Astrocyte (in vitro differentiated cells and primary cell): ENCODE results near the gene CCDC78. TPM values are rescaled to one million over a fixed set of nuclear protein-coding genes. Genes with fewer than 3 reads are reported as not detected.
A peak's percentile ranks its signal among the peaks of the same experiment; 100 is the strongest.

ENCODE experiments used
- DNase-seq: peaks from one replicate; pipeline ENCODE4 v3.0.0-alpha.2; 2010; ENCODE audit warnings: low read depth
- FAIRE-seq: peaks from 2 replicates; lab custom pipeline; 2011; peaks lifted over from hg19 to GRCh38; lab: Jason Lieb, UNC
- H2AFZ ChIP-seq: 2 replicates; pipeline ENCODE4 v1.6.0; 2012; ENCODE audit warnings: low read depth, low read length, inconsistent platforms
- H3K27ac ChIP-seq: 2 replicates; pipeline ENCODE4 v1.5.1; 2011; ENCODE audit warnings: low read depth, low read length, inconsistent platforms
- H3K27me3 ChIP-seq: 2 replicates; pipeline ENCODE4 v1.6.0; 2011; ENCODE audit warnings: low read length, inconsistent platforms; ENCODE audit not compliant: insufficient read depth
- H3K36me3 ChIP-seq: 2 replicates; pipeline ENCODE4 v1.5.1; 2011; ENCODE audit warnings: low read length, inconsistent platforms; ENCODE audit not compliant: insufficient read depth
- H3K4me1 ChIP-seq: 2 replicates; pipeline ENCODE4 v1.5.1; 2011; ENCODE audit warnings: low read length, inconsistent platforms; ENCODE audit not compliant: insufficient read depth
- H3K4me2 ChIP-seq: 2 replicates; pipeline ENCODE4 v1.6.0; 2012; ENCODE audit warnings: low read length, inconsistent platforms
- H3K4me3 ChIP-seq: 2 replicates; pipeline ENCODE4 v1.5.1; 2011; ENCODE audit warnings: low read depth, mild to moderate bottlenecking, low read length, inconsistent platforms; ENCODE audit not compliant: insufficient read depth
- H3K79me2 ChIP-seq: 2 replicates; pipeline ENCODE4 v1.6.0; 2012; ENCODE audit warnings: mild to moderate bottlenecking, low read length, inconsistent platforms; ENCODE audit not compliant: insufficient read depth
- H3K9ac ChIP-seq: 2 replicates; pipeline ENCODE4 v1.6.0; 2012; ENCODE audit warnings: mild to moderate bottlenecking, low read length, inconsistent platforms
- H3K9me3 ChIP-seq: 2 replicates; pipeline ENCODE4 v1.5.1; 2012; ENCODE audit warnings: low read depth, mild to moderate bottlenecking, low read length, inconsistent platforms; ENCODE audit not compliant: insufficient read depth
- H4K20me1 ChIP-seq: 2 replicates; pipeline ENCODE4 v1.6.0; 2012; ENCODE audit warnings: low read length, inconsistent platforms; ENCODE audit not compliant: insufficient read depth
- H3K27ac Mint-ChIP-seq: one replicate; pipeline ENCODE4 v1.8.0; 2021; ENCODE audit warnings: mild to moderate bottlenecking, mixed read lengths; ENCODE audit not compliant: unreplicated experiment
- H3K27me3 Mint-ChIP-seq: one replicate; pipeline ENCODE4 v1.8.0; 2021; ENCODE audit warnings: low read depth, mixed read lengths; ENCODE audit not compliant: unreplicated experiment
- H3K36me3 Mint-ChIP-seq: one replicate; pipeline ENCODE4 v1.8.0; 2021; ENCODE audit warnings: low read depth, mixed read lengths; ENCODE audit not compliant: unreplicated experiment
- H3K4me1 Mint-ChIP-seq: one replicate; pipeline ENCODE4 v1.8.0; 2021; ENCODE audit warnings: low read depth, mixed read lengths; ENCODE audit not compliant: unreplicated experiment
- H3K4me3 Mint-ChIP-seq: one replicate; pipeline ENCODE4 v1.8.0; 2021; ENCODE audit warnings: mild to moderate bottlenecking, moderate library complexity, mixed read lengths; ENCODE audit not compliant: unreplicated experiment
- H3K9me3 Mint-ChIP-seq: one replicate; pipeline ENCODE4 v1.8.0; 2021; ENCODE audit warnings: mild to moderate bottlenecking, mixed read lengths; ENCODE audit not compliant: unreplicated experiment
- CTCF ChIP-seq: IDR thresholded peaks from 2 replicates; pipeline ENCODE4 v1.5.1; 2011; ENCODE audit warnings: low read depth, mild to moderate bottlenecking, inconsistent platforms, low read length, moderate library complexity; ENCODE audit not compliant: insufficient read depth
- EZH2 ChIP-seq: IDR thresholded peaks from 2 replicates; pipeline ENCODE4 v1.6.1; 2012; ENCODE audit warnings: mild to moderate bottlenecking, low read length, inconsistent platforms; ENCODE audit not compliant: insufficient read depth
- total RNA-seq: library from RNA; stranded (reverse); gene quantifications from 2 replicates; pipeline ENCODE4 v1.2.1, GENCODE V29; 2021

CCDC78 gene
- total RNA-seq, 1 donor from 2014 or later: 4.7 TPM

GRCh38 chr16:749010-749409 lies 22.8 kb upstream of the CCDC78 start:
- no peaks in the 10 kb centered on the region for H3K9me3 ChIP-seq
- Mint-ChIP-seq H3K9me3 (no peaks in the 10 kb centered on the region), H3K27ac (peak overlapping the region; percentile 58), H3K4me3 (no peak overlapping the region), H3K4me1 (peaks cover 5% of the 10 kb centered on the region), H3K36me3 (no peaks in the 10 kb centered on the region), H3K27me3 (peaks cover 12% of the 10 kb centered on the region)
- H3K4me1 ChIP-seq: peaks cover 8% of the 10 kb centered on the region
- H3K27ac ChIP-seq: no peak overlapping the region
- H3K36me3 ChIP-seq: no peaks in the 10 kb centered on the region
- H3K9ac ChIP-seq: no peak overlapping the region
- FAIRE-seq (no peak), DNase-seq (peak; percentile 73)
- H4K20me1 ChIP-seq: no peaks in the 10 kb centered on the region
- H3K4me2 ChIP-seq: no peak overlapping the region
- no peak for TF ChIP-seq EZH2
- H3K4me3 ChIP-seq: no peak overlapping the region
- H3K27me3 ChIP-seq: peaks cover 2% of the 10 kb centered on the region
- no peaks in the 10 kb centered on the region for H3K79me2 ChIP-seq
- H2AFZ ChIP-seq: no peak overlapping the region

- no peak overlapping the region for H3K4me3 ChIP-seq
- no peak for FAIRE-seq
These were observed 21.9 kb upstream of the CCDC78 start for GRCh38 chr16:747978-748746.

GRCh38 chr16:746637-747036 lies 20.4 kb upstream of the CCDC78 start:
- peaks cover 7% of the 10 kb centered on the region for H3K27me3 Mint-ChIP-seq
- Histone ChIP-seq H3K9ac (no peak overlapping the region), H2AFZ (no peak overlapping the region), H3K27ac (no peak overlapping the region), H4K20me1 (no peaks in the 10 kb centered on the region), H3K36me3 (no peaks in the 10 kb centered on the region), H3K27me3 (no peaks in the 10 kb centered on the region), H3K4me3 (no peak overlapping the region), H3K4me2 (no peak overlapping the region), H3K9me3 (no peaks in the 10 kb centered on the region), H3K79me2 (no peaks in the 10 kb centered on the region), H3K4me1 (peaks cover 3% of the 10 kb centered on the region)
- DNase-seq (no peak), FAIRE-seq (no peak)
- H3K4me1 Mint-ChIP-seq: peaks cover 3% of the 10 kb centered on the region
- no peak overlapping the region for H3K27ac Mint-ChIP-seq
- H3K36me3 Mint-ChIP-seq: no peaks in the 10 kb centered on the region
- no peaks in the 10 kb centered on the region for H3K9me3 Mint-ChIP-seq
- TF ChIP-seq EZH2 (no peak), CTCF (no peak)
- H3K4me3 Mint-ChIP-seq: no peak overlapping the region

More at GRCh38 chr16:747978-748746, 21.9 kb upstream of the CCDC78 start:
- Histone ChIP-seq H3K36me3 (no peaks in the 10 kb centered on the region), H3K79me2 (no peaks in the 10 kb centered on the region), H4K20me1 (no peaks in the 10 kb centered on the region), H3K9me3 (no peaks in the 10 kb centered on the region), H3K9ac (no peak overlapping the region), H3K27ac (no peak overlapping the region), H3K4me2 (no peak overlapping the region), H2AFZ (no peak overlapping the region), H3K4me1 (peaks cover 8% of the 10 kb centered on the region), H3K27me3 (peaks cover 2% of the 10 kb centered on the region)
- Mint-ChIP-seq H3K4me1 (peaks cover 5% of the 10 kb centered on the region), H3K27ac (no peak overlapping the region), H3K27me3 (peaks cover 12% of the 10 kb centered on the region), H3K36me3 (no peaks in the 10 kb centered on the region), H3K9me3 (no peaks in the 10 kb centered on the region), H3K4me3 (no peak overlapping the region)
- TF ChIP-seq CTCF: no peak
- no peak for TF ChIP-seq EZH2
- no peak for DNase-seq
